ENCODE results near the gene RRP1B. TPM values are rescaled to one million over a fixed set of nuclear protein-coding genes. Genes with fewer than 3 reads are reported as not detected.
A peak's percentile ranks its signal among the peaks of the same experiment; 100 is the strongest.

Gene RRP1B
- total and polyA plus RNA-seq, 4 experiments from 2014 or later: 19.8 to 40.5 (median 39.0) TPM

- peak overlapping the region; percentile 23 to 91 (median 70) for H3K27ac Mint-ChIP-seq
Observed at GRCh38 chr21:43717166-43717853, 58.0 kb downstream of the RRP1B start.

GRCh38 chr21:43717967-43718871 lies 58.9 kb downstream of the RRP1B start:
- peaks cover 28% of the 10 kb centered on the region for H3K4me1 ChIP-seq (ENCODE audit: insufficient read depth, low read length)
- DNase-seq: no peak
- H3K27ac Mint-ChIP-seq: peak overlapping the region; percentile 47 to 91 (median 87)
- peaks cover 0 to 2% of the 10 kb centered on the region in 2 donors for H3K36me3 Mint-ChIP-seq
- no peaks in the 10 kb centered on the region for H3K36me3 ChIP-seq (ENCODE audit: insufficient read depth, low read length)
- intact Hi-C loops (cut with micrococcal nuclease): loop anchor here (1.0 to 5.0 kb wide), 2 partner anchors 59 kb away; partner anchors contain the start of genes CSTB, HSF2BP and RRP1B
- H3K27me3 Mint-ChIP-seq: no peaks in the 10 kb centered on the region
- peaks cover 10 to 35% (median 24%) of the 10 kb centered on the region in 4 donors for H3K4me1 Mint-ChIP-seq
- H3K9me3 ChIP-seq (ENCODE audit: control insufficient read depth in 1 of 2, low read length in 2 of 2): no peaks in the 10 kb centered on the region
- no peaks in the 10 kb centered on the region for H3K9me3 Mint-ChIP-seq
- H3K27me3 ChIP-seq (ENCODE audit: insufficient read depth, low read length): no peaks in the 10 kb centered on the region
- ChIA-PET POLR2A (ENCODE audit: partially characterized antibody) (interaction anchor here (4.1 kb wide), 1 partner anchor 10 kb away, joined by 42 read pairs; no protein-coding TSS in a partner anchor), CTCF (ENCODE audit: partially characterized antibody) (no interaction called here)
- H3K27ac ChIP-seq (ENCODE audit: low read depth, low read length): peak overlapping the region; percentile 75
- peak overlapping the region; percentile 78 to 90 (median 84) for H3K4me3 Mint-ChIP-seq
- peak overlapping the region; percentile 17 to 62 for H3K4me3 ChIP-seq (ENCODE audit: low read length in 2 of 2)

More at GRCh38 chr21:43717166-43717853, 58.0 kb downstream of the RRP1B start:
- Histone ChIP-seq H3K9me3 (ENCODE audit: control insufficient read depth in 1 of 2, low read length in 2 of 2) (no peaks in the 10 kb centered on the region), H3K4me1 (ENCODE audit: insufficient read depth, low read length) (peaks cover 26% of the 10 kb centered on the region), H3K27me3 (ENCODE audit: insufficient read depth, low read length) (no peaks in the 10 kb centered on the region), H3K4me3 (ENCODE audit: low read length in 2 of 2) (no peak overlapping the region), H3K27ac (ENCODE audit: low read depth, low read length) (no peak overlapping the region), H3K36me3 (ENCODE audit: insufficient read depth, low read length) (no peaks in the 10 kb centered on the region)
- no peak for DNase-seq
- intact Hi-C loops (cut with micrococcal nuclease): loop anchor here (5.0 kb wide), 1 partner anchor 60 kb away; the partner anchor contains the start of gene CSTB
- CTCF ChIA-PET (ENCODE audit: partially characterized antibody): no interaction called here
- Mint-ChIP-seq H3K4me3 (peak overlapping the region; percentile 60 to 83 (median 78)), H3K27me3 (no peaks in the 10 kb centered on the region), H3K4me1 (peaks cover 7 to 34% (median 21%) of the 10 kb centered on the region in 4 donors), H3K36me3 (peaks cover 0 to 2% of the 10 kb centered on the region in 2 donors), H3K9me3 (no peaks in the 10 kb centered on the region)
- POLR2A ChIA-PET (ENCODE audit: partially characterized antibody): interaction anchor here (1.0 to 4.1 kb wide), 2 partner anchors 9 to 11 kb away, joined by 3 to 42 read pairs; no protein-coding TSS in a partner anchor

GRCh38 chr21:43718872-43719747 lies 59.8 kb downstream of the RRP1B start, which contains the start of gene PDXK:
Gene PDXK (plus strand): TSS chr21:43719129. CDS start chr21:43719295, 166 bp downstream.
- H3K9me3 ChIP-seq (ENCODE audit: control insufficient read depth in 1 of 2, low read length in 2 of 2): no peaks in the 10 kb centered on the region
- H3K27me3 ChIP-seq (ENCODE audit: insufficient read depth, low read length): no peaks in the 10 kb centered on the region
- Mint-ChIP-seq H3K27ac (peak within 1 kb of the TSS; percentile 65 to 91 (median 87)), H3K4me3 (peak within 1 kb of the TSS; percentile 83 to 90 (median 85)), H3K4me1 (peaks cover 10 to 35% (median 24%) of the 10 kb centered on the region in 4 donors), H3K36me3 (peaks cover 0 to 5% of the 10 kb centered on the region in 2 donors), H3K27me3 (no peaks in the 10 kb centered on the region), H3K9me3 (no peaks in the 10 kb centered on the region)
- no peaks in the 10 kb centered on the region for H3K36me3 ChIP-seq (ENCODE audit: insufficient read depth, low read length)
- CTCF ChIA-PET (ENCODE audit: partially characterized antibody): interaction anchor here (1.0 kb wide), 1 partner anchor 70 kb away, joined by 3 read pairs; the partner anchor contains the start of gene RRP1
- H3K27ac ChIP-seq (ENCODE audit: low read depth, low read length): peak within 1 kb of the TSS; percentile 75
- peak within 1 kb of the TSS; percentile 62 to 86 for H3K4me3 ChIP-seq (ENCODE audit: low read length in 2 of 2)
- H3K4me1 ChIP-seq (ENCODE audit: insufficient read depth, low read length): peaks cover 28% of the 10 kb centered on the region
- intact Hi-C loops (cut with micrococcal nuclease): loop anchor here (1.0 to 5.0 kb wide), 3 partner anchors 9 to 60 kb away; partner anchors contain the start of genes CSTB, HSF2BP and RRP1B
- peak; percentile 79 to 85 (median 83) for DNase-seq
- POLR2A ChIA-PET (ENCODE audit: partially characterized antibody): interaction anchor here (0.9 to 4.1 kb wide), 6 partner anchors 10 to 745 kb away, joined by 3 to 42 read pairs (median 4); partner anchors contain the start of genes HSF2BP, PKNOX1, RRP1 and RRP1B

- intact Hi-C loops (cut with micrococcal nuclease): loop anchor here (1.0 to 5.0 kb wide), 2 partner anchors 8 to 57 kb away; partner anchors contain the start of gene CSTB
- DNase-seq: no peak
- Histone ChIP-seq H3K36me3 (ENCODE audit: insufficient read depth, low read length) (no peaks in the 10 kb centered on the region), H3K9me3 (ENCODE audit: control insufficient read depth in 1 of 2, low read length in 2 of 2) (no peaks in the 10 kb centered on the region), H3K4me3 (ENCODE audit: low read length in 2 of 2) (peak overlapping the region; percentile 62 to 86), H3K4me1 (ENCODE audit: insufficient read depth, low read length) (peaks cover 28% of the 10 kb centered on the region), H3K27me3 (ENCODE audit: insufficient read depth, low read length) (no peaks in the 10 kb centered on the region), H3K27ac (ENCODE audit: low read depth, low read length) (peak overlapping the region; percentile 75)
- ChIA-PET POLR2A (ENCODE audit: partially characterized antibody) (interaction anchor here (0.9 to 4.1 kb wide), 7 partner anchors 9 to 746 kb away, joined by 3 to 42 read pairs (median 4); partner anchors contain the start of genes HSF2BP, PKNOX1, RRP1 and RRP1B), CTCF (ENCODE audit: partially characterized antibody) (interaction anchor here (1.0 kb wide), 1 partner anchor 69 kb away, joined by 3 read pairs; the partner anchor contains the start of gene RRP1)
- Mint-ChIP-seq H3K27me3 (no peaks in the 10 kb centered on the region), H3K27ac (peak overlapping the region; percentile 46 to 86 (median 79)), H3K36me3 (peaks cover 0 to 5% of the 10 kb centered on the region in 2 donors), H3K9me3 (no peaks in the 10 kb centered on the region), H3K4me1 (peaks cover 10 to 35% (median 24%) of the 10 kb centered on the region in 4 donors), H3K4me3 (peak overlapping the region; percentile 82 to 89 (median 85))
Observed at GRCh38 chr21:43719748-43720538, 60.6 kb downstream of the RRP1B start.

GRCh38 chr21:43720539-43721166 lies 61.3 kb downstream of the RRP1B start:
- CTCF ChIA-PET (ENCODE audit: partially characterized antibody): no interaction called here
- Mint-ChIP-seq H3K27me3 (no peaks in the 10 kb centered on the region), H3K36me3 (peaks cover 0 to 5% of the 10 kb centered on the region in 2 donors), H3K4me1 (peaks cover 10 to 36% (median 24%) of the 10 kb centered on the region in 4 donors), H3K9me3 (peaks cover 0 to 2% (median 0%) of the 10 kb centered on the region in 8 donors), H3K27ac (peak overlapping the region; percentile 53 to 90 (median 80)), H3K4me3 (peak overlapping the region; percentile 82 to 89 (median 85))
- Histone ChIP-seq H3K27ac (ENCODE audit: low read depth, low read length) (no peak overlapping the region), H3K9me3 (ENCODE audit: control insufficient read depth in 1 of 2, low read length in 2 of 2) (no peaks in the 10 kb centered on the region), H3K4me3 (ENCODE audit: low read length in 2 of 2) (peak overlapping the region; percentile 9 to 62), H3K36me3 (ENCODE audit: insufficient read depth, low read length) (no peaks in the 10 kb centered on the region), H3K27me3 (ENCODE audit: insufficient read depth, low read length) (no peaks in the 10 kb centered on the region), H3K4me1 (ENCODE audit: insufficient read depth, low read length) (peaks cover 28% of the 10 kb centered on the region)
- intact Hi-C loops (cut with micrococcal nuclease): no loop called here
- DNase-seq: no peak
- POLR2A ChIA-PET (ENCODE audit: partially characterized antibody): interaction anchor here (0.9 to 4.1 kb wide), 4 partner anchors 8 to 69 kb away, joined by 3 to 42 read pairs (median 6); partner anchors contain the start of genes HSF2BP, RRP1 and RRP1B
